Progenitor cell of endocrine pancreas (in vitro differentiated cells): Measurements from ENCODE around the gene LITAFD. TPM values are rescaled to one million over a fixed set of nuclear protein-coding genes. Genes with fewer than 3 reads are reported as not detected.
"Not testable (repeated sequence)": the region's sequence is repeated elsewhere in the genome, so short reads cannot be mapped to it uniquely, and the experiment has no call there.

ENCODE experiments used
- DNase-seq: peaks from one replicate; pipeline ENCODE4 v3.0.0; 2021; ENCODE audit warnings: low spot score; ENCODE audit not compliant: unreplicated experiment
- H3K27ac Mint-ChIP-seq: 2 replicates; pipeline ENCODE4 v1.8.0; 2021; ENCODE audit warnings: mild to moderate bottlenecking, moderate library complexity, mixed read lengths
- H3K27me3 Mint-ChIP-seq: 2 replicates; pipeline ENCODE4 v1.8.0; 2021; ENCODE audit warnings: mixed read lengths
- H3K36me3 Mint-ChIP-seq: 2 replicates; pipeline ENCODE4 v1.8.0; 2022; ENCODE audit warnings: mixed read lengths; ENCODE audit not compliant: insufficient read depth
- H3K4me1 Mint-ChIP-seq: 2 replicates; pipeline ENCODE4 v1.8.0; 2021; ENCODE audit warnings: low read depth, mixed read lengths
- H3K4me3 Mint-ChIP-seq: 2 replicates; pipeline ENCODE4 v1.8.0; 2021; ENCODE audit warnings: low read depth, mild to moderate bottlenecking, moderate library complexity, mixed read lengths
- H3K9me3 Mint-ChIP-seq: 2 replicates; pipeline ENCODE4 v1.8.0; 2021; ENCODE audit warnings: low read depth, mixed read lengths
- long read RNA-seq: library from polyadenylated mRNA; unstranded; transcript quantifications from one replicate; pipeline ENCODE4 v2.0.0, GENCODE V29; 2020
- total RNA-seq: library from RNA; stranded (reverse); gene quantifications from 2 replicates; pipeline ENCODE4 v1.2.1, GENCODE V29; 2021
- TF ChIP-seq, protein P1 (sequence below): fragments of 200-600 bp; sonication (generic); IDR thresholded peaks from one replicate; pipeline ENCODE4 v1.5.0; 2021; ENCODE audit warnings: antibody characterized with exemption, mild to moderate bottlenecking; ENCODE audit not compliant: unreplicated experiment

LITAFD gene
- total RNA-seq = not detected in 2 replicates
- long read RNA-seq = 0 reads

- Mint-ChIP-seq H3K27ac (peak within 1 kb of the TSS; percentile 56), H3K36me3 (peaks cover under 1% of the 10 kb centered on the region), H3K4me1 (peaks cover 10% of the 10 kb centered on the region), H3K27me3 (no peaks in the 10 kb centered on the region), H3K9me3 (no peaks in the 10 kb centered on the region), H3K4me3 (no peak within 1 kb of the TSS)
- TF ChIP-seq, protein P1, sequence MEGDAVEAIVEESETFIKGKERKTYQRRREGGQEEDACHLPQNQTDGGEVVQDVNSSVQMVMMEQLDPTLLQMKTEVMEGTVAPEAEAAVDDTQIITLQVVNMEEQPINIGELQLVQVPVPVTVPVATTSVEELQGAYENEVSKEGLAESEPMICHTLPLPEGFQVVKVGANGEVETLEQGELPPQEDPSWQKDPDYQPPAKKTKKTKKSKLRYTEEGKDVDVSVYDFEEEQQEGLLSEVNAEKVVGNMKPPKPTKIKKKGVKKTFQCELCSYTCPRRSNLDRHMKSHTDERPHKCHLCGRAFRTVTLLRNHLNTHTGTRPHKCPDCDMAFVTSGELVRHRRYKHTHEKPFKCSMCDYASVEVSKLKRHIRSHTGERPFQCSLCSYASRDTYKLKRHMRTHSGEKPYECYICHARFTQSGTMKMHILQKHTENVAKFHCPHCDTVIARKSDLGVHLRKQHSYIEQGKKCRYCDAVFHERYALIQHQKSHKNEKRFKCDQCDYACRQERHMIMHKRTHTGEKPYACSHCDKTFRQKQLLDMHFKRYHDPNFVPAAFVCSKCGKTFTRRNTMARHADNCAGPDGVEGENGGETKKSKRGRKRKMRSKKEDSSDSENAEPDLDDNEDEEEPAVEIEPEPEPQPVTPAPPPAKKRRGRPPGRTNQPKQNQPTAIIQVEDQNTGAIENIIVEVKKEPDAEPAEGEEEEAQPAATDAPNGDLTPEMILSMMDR = no peak
- no peak for DNase-seq
Measured at GRCh38 chr16:8882041-8882617, at the start of gene LITAFD. Gene LITAFD, plus strand, starts transcription at chr16:8882351. Its CDS starts 2,005 bp downstream, at chr16:8884356.

GRCh38 chr16:8832717-8833105 lies 49.4 kb upstream of the LITAFD start:
- peaks cover 11% of the 10 kb centered on the region for H3K36me3 Mint-ChIP-seq
- TF ChIP-seq, protein P1 = no peak
- peaks cover 3% of the 10 kb centered on the region for H3K4me1 Mint-ChIP-seq
- no peak overlapping the region for H3K27ac Mint-ChIP-seq
- no peaks in the 10 kb centered on the region for H3K9me3 Mint-ChIP-seq
- H3K27me3 Mint-ChIP-seq = no peaks in the 10 kb centered on the region
- DNase-seq = no peak
- no peak overlapping the region for H3K4me3 Mint-ChIP-seq

GRCh38 chr16:8836797-8837196 lies 45.4 kb upstream of the LITAFD start:
- H3K9me3 Mint-ChIP-seq = not testable (repeated sequence)

GRCh38 chr16:8837594-8837993 lies 44.6 kb upstream of the LITAFD start:
- not testable (repeated sequence) for H3K4me3 Mint-ChIP-seq, H3K36me3 Mint-ChIP-seq, H3K9me3 Mint-ChIP-seq, H3K4me1 Mint-ChIP-seq, H3K27ac Mint-ChIP-seq, DNase-seq, H3K27me3 Mint-ChIP-seq

More at GRCh38 chr16:8836797-8837196, 45.4 kb upstream of the LITAFD start:
- H3K27ac Mint-ChIP-seq, DNase-seq, H3K27me3 Mint-ChIP-seq, H3K4me3 Mint-ChIP-seq, H3K4me1 Mint-ChIP-seq, H3K36me3 Mint-ChIP-seq: not testable (repeated sequence)

GRCh38 chr16:8842016-8842415 lies 40.1 kb upstream of the LITAFD start:
- H3K27me3 Mint-ChIP-seq, H3K4me3 Mint-ChIP-seq, H3K9me3 Mint-ChIP-seq, H3K4me1 Mint-ChIP-seq, H3K27ac Mint-ChIP-seq, DNase-seq, H3K36me3 Mint-ChIP-seq: not testable (repeated sequence)

DNA sequence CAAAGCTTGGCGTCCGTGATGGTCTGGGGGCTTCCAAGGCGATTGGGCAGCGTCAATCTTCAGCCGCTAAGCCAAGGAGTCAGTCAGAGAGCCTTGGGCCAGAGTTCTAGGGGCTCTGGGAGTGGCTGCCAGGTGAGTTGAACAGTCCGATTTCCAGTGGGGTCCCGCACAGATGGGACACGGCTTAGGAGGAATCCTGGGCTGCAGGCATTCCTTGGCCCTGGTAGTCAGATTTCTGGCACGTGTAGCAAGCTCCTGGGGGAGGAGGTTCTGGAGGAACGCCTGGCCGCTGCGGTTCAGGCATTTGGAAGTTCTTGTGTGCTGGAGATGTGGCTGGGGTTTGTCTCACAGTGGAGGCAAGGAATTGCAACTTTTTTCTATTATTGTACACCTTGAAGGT lies 38.9 kb upstream of the LITAFD start:
- H3K9me3 Mint-ChIP-seq, H3K27ac Mint-ChIP-seq: not testable (repeated sequence)

GRCh38 chr16:8845699-8846298 lies 36.4 kb upstream of the LITAFD start:
- DNase-seq = no peak
- TF ChIP-seq, protein P1 = no peak
- no peaks in the 10 kb centered on the region for H3K27me3 Mint-ChIP-seq
- H3K27ac Mint-ChIP-seq = no peak overlapping the region
- H3K4me3 Mint-ChIP-seq = no peak overlapping the region
- peaks cover 15% of the 10 kb centered on the region for H3K36me3 Mint-ChIP-seq
- H3K9me3 Mint-ChIP-seq = no peaks in the 10 kb centered on the region
- peaks cover 8% of the 10 kb centered on the region for H3K4me1 Mint-ChIP-seq

More for the DNA sequence above, 38.9 kb upstream of the LITAFD start:
- H3K4me1 Mint-ChIP-seq, H3K27me3 Mint-ChIP-seq, DNase-seq, H3K4me3 Mint-ChIP-seq, H3K36me3 Mint-ChIP-seq: not testable (repeated sequence)
